ENCODE results near the gene MMP17. TPM values are rescaled to one million over a fixed set of nuclear protein-coding genes. Genes with fewer than 3 reads are reported as not detected.
A peak's percentile ranks its signal among the peaks of the same experiment; 100 is the strongest.

MMP17 gene
- total RNA-seq (2014; rRNA removed; shearing (Covaris generic)), result not detected in 2 replicates

GRCh38 chr12:131827961-131828534 lies at the start of gene MMP17:
Gene MMP17 (plus strand): TSS chr12:131828393. CDS start chr12:131828495, 102 bp downstream.
- no peak for DNase-seq (ENCODE audit: low spot score)

GRCh38 chr12:131779027-131779426 lies 49.2 kb upstream of the MMP17 start:
- no peak for DNase-seq (ENCODE audit: low spot score)

GRCh38 chr12:131782061-131782460 lies 46.1 kb upstream of the MMP17 start:
- no peak for DNase-seq (ENCODE audit: low spot score)

- peak; percentile 37 for DNase-seq (ENCODE audit: low spot score)
Observed at GRCh38 chr12:131783915-131784541, 44.2 kb upstream of the MMP17 start.

- no peak for DNase-seq (ENCODE audit: low spot score)
Observed at GRCh38 chr12:131784909-131785762, 43.1 kb upstream of the MMP17 start.

GRCh38 chr12:131785763-131786330 lies 42.3 kb upstream of the MMP17 start:
- DNase-seq (ENCODE audit: low spot score), result no peak

- DNase-seq (ENCODE audit: low spot score), result no peak
Observed at GRCh38 chr12:131786331-131786730, 41.9 kb upstream of the MMP17 start.

GRCh38 chr12:131787143-131787660 lies 41.0 kb upstream of the MMP17 start:
- no peak for DNase-seq (ENCODE audit: low spot score)

GRCh38 chr12:131788070-131788469 lies 40.1 kb upstream of the MMP17 start:
- DNase-seq (ENCODE audit: low spot score), result no peak

GRCh38 chr12:131789638-131790037 lies 38.6 kb upstream of the MMP17 start:
- DNase-seq (ENCODE audit: low spot score), result no peak

- no peak for DNase-seq (ENCODE audit: low spot score)
Observed at GRCh38 chr12:131793243-131794022, 34.8 kb upstream of the MMP17 start.

- DNase-seq (ENCODE audit: low spot score), result no peak
Observed at GRCh38 chr12:131794061-131794460, 34.1 kb upstream of the MMP17 start.

GRCh38 chr12:131794573-131794972 lies 33.6 kb upstream of the MMP17 start:
- no peak for DNase-seq (ENCODE audit: low spot score)

- DNase-seq (ENCODE audit: low spot score), result no peak
Observed at GRCh38 chr12:131795064-131795463, 33.1 kb upstream of the MMP17 start.

- peak; percentile 34 for DNase-seq (ENCODE audit: low spot score)
Observed at GRCh38 chr12:131795690-131796410, 32.3 kb upstream of the MMP17 start.

- DNase-seq (ENCODE audit: low spot score), result no peak
Observed at GRCh38 chr12:131796411-131796736, 31.8 kb upstream of the MMP17 start.

- no peak for DNase-seq (ENCODE audit: low spot score)
Observed at GRCh38 chr12:131796754-131797587, 31.2 kb upstream of the MMP17 start.

GRCh38 chr12:131797588-131797934 lies 30.6 kb upstream of the MMP17 start:
- DNase-seq (ENCODE audit: low spot score), result no peak

GRCh38 chr12:131799195-131799594 lies 29.0 kb upstream of the MMP17 start:
- DNase-seq (ENCODE audit: low spot score), result no peak

All from HT-29 (cell line).